WTC11 (cell line): ENCODE measurements around the gene MIER1. TPM values are rescaled to one million over a fixed set of nuclear protein-coding genes. Genes with fewer than 3 reads are reported as not detected.

Experiments
- ATAC-seq: fragments of 200-7000 bp; cut with Tn5 transposase; 2 replicates; pipeline ENCODE4 v1.10.0; 2021; ENCODE audit warnings: mild to moderate bottlenecking, moderate library complexity
- CTCF ChIA-PET: fragments of 300-600 bp; sonication (Branson Sonifier 250); formaldehyde crosslinking; loops from one replicate; lab custom pipeline; 2021; ENCODE audit warnings: antibody characterized with exemption; lab: Charles Lee
- POLR2A ChIA-PET: fragments of 350-600 bp; sonication (Branson Sonifier 250); formaldehyde crosslinking; loops from one replicate; lab custom pipeline; 2021; ENCODE audit warnings: antibody characterized with exemption; lab: Charles Lee
- DNase-seq: peaks from one replicate; pipeline ENCODE4 v3.0.0; 2021; ENCODE audit warnings: low spot score
- H3K27ac Mint-ChIP-seq: 2 replicates; pipeline ENCODE4 v1.8.0; 2021; ENCODE audit warnings: mixed read lengths
- H3K27me3 Mint-ChIP-seq: 2 replicates; pipeline ENCODE4 v1.8.0; 2021; ENCODE audit warnings: low read depth, mild to moderate bottlenecking, moderate library complexity, mixed read lengths
- H3K36me3 Mint-ChIP-seq: 2 replicates; pipeline ENCODE4 v1.8.0; 2021; ENCODE audit warnings: mixed read lengths
- H3K4me1 Mint-ChIP-seq: 2 replicates; pipeline ENCODE4 v1.8.0; 2022; ENCODE audit warnings: mixed read lengths
- H3K4me3 Mint-ChIP-seq: 2 replicates; pipeline ENCODE4 v1.8.0; 2021; ENCODE audit warnings: mild to moderate bottlenecking, moderate library complexity, mixed read lengths
- H3K9me3 Mint-ChIP-seq: 2 replicates; pipeline ENCODE4 v1.8.0; 2021; ENCODE audit warnings: mixed read lengths
- CREM ChIP-seq: sonication (generic); formaldehyde crosslinking; IDR thresholded peaks from 2 replicates; pipeline ENCODE4 v1.8.1; 2022; ENCODE audit warnings: mild to moderate bottlenecking, missing genetic modification reagents, moderate library complexity
- E2F1 ChIP-seq: sonication (generic); formaldehyde crosslinking; IDR thresholded peaks from 2 replicates; pipeline ENCODE4 v1.8.0; 2022; ENCODE audit warnings: mild to moderate bottlenecking, missing genetic modification reagents
- FOXP4 ChIP-seq: sonication (generic); formaldehyde crosslinking; IDR thresholded peaks from 2 replicates; pipeline ENCODE4 v1.8.0; 2022; ENCODE audit warnings: mild to moderate bottlenecking, missing genetic modification reagents
- GRHL2 ChIP-seq: fragments of 250-450 bp; sonication (Bioruptor Pico); IDR thresholded peaks from 2 replicates; pipeline ENCODE4 v1.8.0; 2022; ENCODE audit warnings: mild to moderate bottlenecking, moderate library complexity; ENCODE audit not compliant: insufficient replicate concordance, severe bottlenecking
- JAZF1 ChIP-seq: fragments of 250-450 bp; sonication (Bioruptor Pico); IDR thresholded peaks from 2 replicates; pipeline ENCODE4 v1.9.0; 2021; ENCODE audit warnings: moderate library complexity, mild to moderate bottlenecking, inconsistent platforms
- MAX ChIP-seq: sonication (generic); formaldehyde crosslinking; IDR thresholded peaks from 2 replicates; pipeline ENCODE4 v1.8.0; 2022; ENCODE audit warnings: mild to moderate bottlenecking, missing genetic modification reagents
- MXD4 ChIP-seq: fragments of 250-450 bp; sonication (Bioruptor Pico); IDR thresholded peaks from 2 replicates; pipeline ENCODE4 v1.8.0; 2021; ENCODE audit warnings: mild to moderate bottlenecking, moderate library complexity, borderline replicate concordance
- MYBL2 ChIP-seq: sonication (generic); formaldehyde crosslinking; IDR thresholded peaks from 2 replicates; pipeline ENCODE4 v1.8.1; 2023; ENCODE audit warnings: mild to moderate bottlenecking, moderate library complexity, missing genetic modification reagents
- NR2C2 ChIP-seq: sonication (generic); formaldehyde crosslinking; IDR thresholded peaks from 2 replicates; pipeline ENCODE4 v1.8.0; 2022; ENCODE audit warnings: mild to moderate bottlenecking, missing genetic modification reagents
- PRRX2 ChIP-seq: fragments of 250-450 bp; sonication (Bioruptor Pico); IDR thresholded peaks from 2 replicates; pipeline ENCODE4 v1.8.0; 2021; ENCODE audit warnings: mild to moderate bottlenecking
- SP1 ChIP-seq: sonication (generic); formaldehyde crosslinking; conservative IDR thresholded peaks from 2 replicates; pipeline ENCODE4 v1.8.1; 2022; ENCODE audit warnings: missing genetic modification reagents
- TCF7 ChIP-seq: sonication (generic); formaldehyde crosslinking; IDR thresholded peaks from 2 replicates; pipeline ENCODE4 v1.8.0; 2022; ENCODE audit warnings: mild to moderate bottlenecking, low read depth, missing genetic modification reagents, moderate library complexity
- TEAD4 ChIP-seq: sonication (generic); formaldehyde crosslinking; IDR thresholded peaks from 2 replicates; pipeline ENCODE4 v1.8.0; 2022; ENCODE audit warnings: mild to moderate bottlenecking, missing genetic modification reagents
- ZNF396 ChIP-seq: fragments of 250-450 bp; sonication (Bioruptor Pico); IDR thresholded peaks from 2 replicates; pipeline ENCODE4 v1.8.0; 2021; ENCODE audit warnings: mild to moderate bottlenecking, moderate library complexity, borderline replicate concordance
- total RNA-seq: library from RNA; stranded (reverse); gene quantifications from 3 replicates; pipeline ENCODE4 v1.2.3, GENCODE V29; 2021
- TF ChIP-seq, protein P1 (sequence below): sonication (generic); formaldehyde crosslinking; IDR thresholded peaks from 2 replicates; pipeline ENCODE4 v1.8.0; 2022; ENCODE audit warnings: missing genetic modification reagents
- TF ChIP-seq, protein P2 (sequence below): sonication (generic); formaldehyde crosslinking; IDR thresholded peaks from 2 replicates; pipeline ENCODE4 v1.8.1; 2022; ENCODE audit warnings: missing genetic modification reagents, borderline replicate concordance
- TF ChIP-seq, protein P3 (sequence below): fragments of 200-600 bp; IDR thresholded peaks from 2 replicates; pipeline ENCODE4 v1.8.0; 2022; ENCODE audit warnings: antibody characterized with exemption
- TF ChIP-seq, protein P4 (sequence below): fragments of 250-450 bp; sonication (Bioruptor Pico); IDR thresholded peaks from 2 replicates; pipeline ENCODE4 v2.1.2; 2022; ENCODE audit warnings: mild to moderate bottlenecking, moderate library complexity

The MIER1 gene
- total RNA-seq, 1 experiment from 2014 or later = 31.0 TPM

DNA sequence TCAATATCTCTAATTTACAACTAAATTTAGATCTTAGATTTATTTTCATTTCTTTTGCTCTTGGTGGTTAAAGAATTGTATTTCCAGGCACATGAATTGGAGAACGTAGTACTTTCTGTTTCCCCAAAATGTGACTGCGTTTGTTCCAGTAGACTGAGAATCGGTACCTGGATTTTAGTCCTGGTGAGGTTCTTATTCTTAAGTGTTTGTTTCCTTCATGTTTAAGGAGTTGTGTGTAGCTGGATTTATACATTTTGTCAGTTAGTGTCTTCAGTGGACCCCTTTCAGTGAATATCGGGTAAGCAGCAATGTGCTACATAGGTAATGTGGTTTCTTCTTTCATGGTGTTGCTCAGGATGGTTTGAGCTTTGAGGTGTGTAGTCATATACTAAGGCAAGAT, 6.8 kb downstream of the MIER1 start (continued):
- no peak for TF ChIP-seq ZNF396 (CRISPR knock-in tag)
- no peak for TF ChIP-seq MYBL2 (CRISPR knock-in tag)
- no peak for TF ChIP-seq MXD4 (CRISPR knock-in tag)
- no peak for TF ChIP-seq TEAD4 (CRISPR knock-in tag)
- no peak for TF ChIP-seq PRRX2 (CRISPR knock-in tag)
- no peak for TF ChIP-seq MAX (CRISPR knock-in tag)
- no peak for TF ChIP-seq TCF7 (CRISPR knock-in tag)
- TF ChIP-seq E2F1 (CRISPR knock-in tag) = no peak
- TF ChIP-seq, protein P1, sequence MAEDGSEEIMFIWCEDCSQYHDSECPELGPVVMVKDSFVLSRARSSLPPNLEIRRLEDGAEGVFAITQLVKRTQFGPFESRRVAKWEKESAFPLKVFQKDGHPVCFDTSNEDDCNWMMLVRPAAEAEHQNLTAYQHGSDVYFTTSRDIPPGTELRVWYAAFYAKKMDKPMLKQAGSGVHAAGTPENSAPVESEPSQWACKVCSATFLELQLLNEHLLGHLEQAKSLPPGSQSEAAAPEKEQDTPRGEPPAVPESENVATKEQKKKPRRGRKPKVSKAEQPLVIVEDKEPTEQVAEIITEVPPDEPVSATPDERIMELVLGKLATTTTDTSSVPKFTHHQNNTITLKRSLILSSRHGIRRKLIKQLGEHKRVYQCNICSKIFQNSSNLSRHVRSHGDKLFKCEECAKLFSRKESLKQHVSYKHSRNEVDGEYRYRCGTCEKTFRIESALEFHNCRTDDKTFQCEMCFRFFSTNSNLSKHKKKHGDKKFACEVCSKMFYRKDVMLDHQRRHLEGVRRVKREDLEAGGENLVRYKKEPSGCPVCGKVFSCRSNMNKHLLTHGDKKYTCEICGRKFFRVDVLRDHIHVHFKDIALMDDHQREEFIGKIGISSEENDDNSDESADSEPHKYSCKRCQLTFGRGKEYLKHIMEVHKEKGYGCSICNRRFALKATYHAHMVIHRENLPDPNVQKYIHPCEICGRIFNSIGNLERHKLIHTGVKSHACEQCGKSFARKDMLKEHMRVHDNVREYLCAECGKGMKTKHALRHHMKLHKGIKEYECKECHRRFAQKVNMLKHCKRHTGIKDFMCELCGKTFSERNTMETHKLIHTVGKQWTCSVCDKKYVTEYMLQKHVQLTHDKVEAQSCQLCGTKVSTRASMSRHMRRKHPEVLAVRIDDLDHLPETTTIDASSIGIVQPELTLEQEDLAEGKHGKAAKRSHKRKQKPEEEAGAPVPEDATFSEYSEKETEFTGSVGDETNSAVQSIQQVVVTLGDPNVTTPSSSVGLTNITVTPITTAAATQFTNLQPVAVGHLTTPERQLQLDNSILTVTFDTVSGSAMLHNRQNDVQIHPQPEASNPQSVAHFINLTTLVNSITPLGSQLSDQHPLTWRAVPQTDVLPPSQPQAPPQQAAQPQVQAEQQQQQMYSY (CRISPR knock-in tag) = no peak
- TF ChIP-seq, protein P2, sequence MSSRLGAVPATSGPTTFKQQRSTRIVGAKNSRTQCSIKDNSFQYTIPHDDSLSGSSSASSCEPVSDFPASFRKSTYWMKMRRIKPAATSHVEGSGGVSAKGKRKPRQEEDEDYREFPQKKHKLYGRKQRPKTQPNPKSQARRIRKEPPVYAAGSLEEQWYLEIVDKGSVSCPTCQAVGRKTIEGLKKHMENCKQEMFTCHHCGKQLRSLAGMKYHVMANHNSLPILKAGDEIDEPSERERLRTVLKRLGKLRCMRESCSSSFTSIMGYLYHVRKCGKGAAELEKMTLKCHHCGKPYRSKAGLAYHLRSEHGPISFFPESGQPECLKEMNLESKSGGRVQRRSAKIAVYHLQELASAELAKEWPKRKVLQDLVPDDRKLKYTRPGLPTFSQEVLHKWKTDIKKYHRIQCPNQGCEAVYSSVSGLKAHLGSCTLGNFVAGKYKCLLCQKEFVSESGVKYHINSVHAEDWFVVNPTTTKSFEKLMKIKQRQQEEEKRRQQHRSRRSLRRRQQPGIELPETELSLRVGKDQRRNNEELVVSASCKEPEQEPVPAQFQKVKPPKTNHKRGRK (CRISPR knock-in tag) = no peak
- TF ChIP-seq, protein P3, sequence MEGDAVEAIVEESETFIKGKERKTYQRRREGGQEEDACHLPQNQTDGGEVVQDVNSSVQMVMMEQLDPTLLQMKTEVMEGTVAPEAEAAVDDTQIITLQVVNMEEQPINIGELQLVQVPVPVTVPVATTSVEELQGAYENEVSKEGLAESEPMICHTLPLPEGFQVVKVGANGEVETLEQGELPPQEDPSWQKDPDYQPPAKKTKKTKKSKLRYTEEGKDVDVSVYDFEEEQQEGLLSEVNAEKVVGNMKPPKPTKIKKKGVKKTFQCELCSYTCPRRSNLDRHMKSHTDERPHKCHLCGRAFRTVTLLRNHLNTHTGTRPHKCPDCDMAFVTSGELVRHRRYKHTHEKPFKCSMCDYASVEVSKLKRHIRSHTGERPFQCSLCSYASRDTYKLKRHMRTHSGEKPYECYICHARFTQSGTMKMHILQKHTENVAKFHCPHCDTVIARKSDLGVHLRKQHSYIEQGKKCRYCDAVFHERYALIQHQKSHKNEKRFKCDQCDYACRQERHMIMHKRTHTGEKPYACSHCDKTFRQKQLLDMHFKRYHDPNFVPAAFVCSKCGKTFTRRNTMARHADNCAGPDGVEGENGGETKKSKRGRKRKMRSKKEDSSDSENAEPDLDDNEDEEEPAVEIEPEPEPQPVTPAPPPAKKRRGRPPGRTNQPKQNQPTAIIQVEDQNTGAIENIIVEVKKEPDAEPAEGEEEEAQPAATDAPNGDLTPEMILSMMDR = no peak

GRCh38 chr1:66932291-66932690, 7.5 kb downstream of the MIER1 start:
- Mint-ChIP-seq H3K9me3 (no peaks in the 10 kb centered on the region), H3K27me3 (no peaks in the 10 kb centered on the region), H3K27ac (peak overlapping the region; percentile 5; the same call in 1 of the 2 replicates), H3K36me3 (no peaks in the 10 kb centered on the region), H3K4me1 (peaks cover 50% of the 10 kb centered on the region), H3K4me3 (peak overlapping the region; percentile 40)
- no peak for ATAC-seq
- POLR2A ChIA-PET = no interaction called here
- CTCF ChIA-PET = no interaction called here
- no peak for DNase-seq
- TF ChIP-seq JAZF1 (no peak), FOXP4 (CRISPR knock-in tag) (no peak), GRHL2 (CRISPR knock-in tag) (no peak), NR2C2 (CRISPR knock-in tag) (no peak), CREM (CRISPR knock-in tag) (no peak), SP1 (CRISPR knock-in tag) (no peak)
- TF ChIP-seq, protein P4, sequence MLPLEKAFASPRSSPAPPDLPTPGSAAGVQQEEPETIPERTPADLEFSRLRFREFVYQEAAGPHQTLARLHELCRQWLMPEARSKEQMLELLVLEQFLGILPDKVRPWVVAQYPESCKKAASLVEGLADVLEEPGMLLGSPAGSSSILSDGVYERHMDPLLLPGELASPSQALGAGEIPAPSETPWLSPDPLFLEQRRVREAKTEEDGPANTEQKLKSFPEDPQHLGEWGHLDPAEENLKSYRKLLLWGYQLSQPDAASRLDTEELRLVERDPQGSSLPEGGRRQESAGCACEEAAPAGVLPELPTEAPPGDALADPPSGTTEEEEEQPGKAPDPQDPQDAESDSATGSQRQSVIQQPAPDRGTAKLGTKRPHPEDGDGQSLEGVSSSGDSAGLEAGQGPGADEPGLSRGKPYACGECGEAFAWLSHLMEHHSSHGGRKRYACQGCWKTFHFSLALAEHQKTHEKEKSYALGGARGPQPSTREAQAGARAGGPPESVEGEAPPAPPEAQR (CRISPR knock-in tag) = no peak
- TF ChIP-seq, protein P3 = no peak
